Measurements from ENCODE around the gene AGPS.

- TF ChIP-seq, protein P1, sequence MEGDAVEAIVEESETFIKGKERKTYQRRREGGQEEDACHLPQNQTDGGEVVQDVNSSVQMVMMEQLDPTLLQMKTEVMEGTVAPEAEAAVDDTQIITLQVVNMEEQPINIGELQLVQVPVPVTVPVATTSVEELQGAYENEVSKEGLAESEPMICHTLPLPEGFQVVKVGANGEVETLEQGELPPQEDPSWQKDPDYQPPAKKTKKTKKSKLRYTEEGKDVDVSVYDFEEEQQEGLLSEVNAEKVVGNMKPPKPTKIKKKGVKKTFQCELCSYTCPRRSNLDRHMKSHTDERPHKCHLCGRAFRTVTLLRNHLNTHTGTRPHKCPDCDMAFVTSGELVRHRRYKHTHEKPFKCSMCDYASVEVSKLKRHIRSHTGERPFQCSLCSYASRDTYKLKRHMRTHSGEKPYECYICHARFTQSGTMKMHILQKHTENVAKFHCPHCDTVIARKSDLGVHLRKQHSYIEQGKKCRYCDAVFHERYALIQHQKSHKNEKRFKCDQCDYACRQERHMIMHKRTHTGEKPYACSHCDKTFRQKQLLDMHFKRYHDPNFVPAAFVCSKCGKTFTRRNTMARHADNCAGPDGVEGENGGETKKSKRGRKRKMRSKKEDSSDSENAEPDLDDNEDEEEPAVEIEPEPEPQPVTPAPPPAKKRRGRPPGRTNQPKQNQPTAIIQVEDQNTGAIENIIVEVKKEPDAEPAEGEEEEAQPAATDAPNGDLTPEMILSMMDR (conservative IDR thresholded peaks at IDR 0.05; ENCODE audit: low read depth, low read length), result no peak
- no peak for TF ChIP-seq EZH2 (IDR thresholded peaks at IDR 0.05; ENCODE audit: borderline replicate concordance, low read depth, low read length, poor library complexity, severe bottlenecking)
Measured at GRCh38 chr2:177455187-177455586, 62.6 kb downstream of the AGPS start.
